ENCODE measurements around the gene MIS18A.

The MIS18A gene

GRCh38 chr21:32249511-32250280 is 29.2 kb downstream of the MIS18A start:
- no peak for DNase-seq

- DNase-seq: no peak
Measured at GRCh38 chr21:32248571-32249461, 30.0 kb downstream of the MIS18A start.

DNA sequence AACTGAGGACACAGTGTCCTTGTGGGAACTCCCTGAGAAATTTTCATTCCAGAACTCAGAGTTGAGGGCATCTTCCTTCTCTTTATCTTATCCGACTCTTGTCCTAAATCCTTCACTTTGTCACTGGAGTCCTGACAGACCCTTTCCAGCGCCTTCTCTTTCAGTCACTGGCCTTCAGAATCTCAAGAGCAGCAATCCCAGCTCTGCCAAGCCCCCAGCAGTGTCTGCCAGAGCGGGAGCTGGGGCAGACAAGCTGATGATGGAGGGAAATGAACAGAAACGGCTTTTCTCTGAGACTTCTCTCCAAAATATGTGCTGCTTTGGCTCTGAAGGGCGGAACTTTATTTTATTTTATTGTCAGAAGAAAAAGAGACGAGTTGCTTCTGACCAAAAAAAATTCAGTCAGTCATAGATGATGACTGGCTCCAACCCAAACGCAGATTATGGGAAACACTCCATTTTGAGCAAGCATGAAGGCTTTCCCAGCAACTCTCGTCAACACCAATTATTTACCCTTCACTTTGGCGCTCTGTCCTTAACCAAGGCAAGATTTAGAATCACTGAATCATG is 32.2 kb downstream of the MIS18A start:
- no peak for DNase-seq

DNA sequence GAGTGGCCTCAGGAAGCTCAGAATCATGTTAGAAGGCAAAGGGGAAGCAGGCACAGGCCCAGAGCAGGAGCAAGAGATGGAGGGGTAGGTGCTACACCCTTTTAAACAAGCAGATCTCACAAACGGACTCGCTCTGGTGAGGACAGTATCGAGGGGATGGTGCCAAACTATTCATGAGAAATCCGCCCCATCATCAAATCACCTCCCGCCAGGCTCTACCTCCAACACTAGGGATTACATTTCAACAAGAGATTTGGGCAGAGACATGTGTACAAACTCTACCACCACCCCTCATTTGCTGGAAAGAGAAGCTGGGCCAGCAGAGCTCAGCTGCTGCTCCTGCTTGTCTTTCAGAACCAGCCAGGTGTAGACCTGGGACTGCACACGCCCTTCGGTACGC is 32.9 kb downstream of the MIS18A start:
- DNase-seq: no peak

DNA sequence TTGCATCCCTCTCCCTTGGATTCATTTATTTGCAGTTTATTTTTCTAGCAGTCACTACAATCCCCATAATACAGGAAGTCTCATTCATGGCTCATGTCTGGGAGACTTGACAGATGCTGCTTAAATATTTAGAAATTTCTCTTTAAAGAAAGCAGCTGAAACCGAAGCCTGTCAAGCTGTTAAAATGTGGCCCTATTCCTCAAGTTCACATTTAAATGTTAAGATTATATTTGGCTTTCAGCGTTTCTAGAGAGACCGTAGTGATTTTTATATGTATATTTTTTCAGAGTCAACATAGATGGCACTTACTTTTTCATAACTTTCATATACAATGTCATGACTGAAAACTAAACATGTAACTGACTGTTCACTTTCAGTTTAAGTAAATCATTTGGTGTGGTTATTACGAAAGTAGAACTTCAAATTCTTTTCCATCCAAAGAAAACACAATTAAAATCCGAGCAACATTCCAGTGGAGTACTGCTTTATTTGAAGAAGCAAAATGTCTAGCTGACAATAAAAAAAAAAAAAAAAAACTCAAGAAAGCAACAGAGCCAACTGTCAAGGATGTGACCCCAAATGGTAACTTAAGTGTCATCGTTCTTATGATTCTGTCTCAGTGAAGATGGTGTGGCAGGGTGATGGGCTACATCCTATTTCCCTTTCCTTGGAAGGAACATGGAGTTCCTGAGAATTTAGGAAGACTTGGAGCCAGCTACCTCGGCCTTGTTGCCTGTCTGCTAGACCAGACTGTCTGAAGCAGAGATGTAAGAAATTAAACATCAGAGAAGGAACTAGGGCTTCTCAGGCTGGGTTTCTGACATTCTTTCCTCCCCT is 37.8 kb downstream of the MIS18A start:
- DNase-seq: no peak

- DNase-seq: no peak
Measured at GRCh38 chr21:32239551-32239950, 39.3 kb downstream of the MIS18A start.

DNA sequence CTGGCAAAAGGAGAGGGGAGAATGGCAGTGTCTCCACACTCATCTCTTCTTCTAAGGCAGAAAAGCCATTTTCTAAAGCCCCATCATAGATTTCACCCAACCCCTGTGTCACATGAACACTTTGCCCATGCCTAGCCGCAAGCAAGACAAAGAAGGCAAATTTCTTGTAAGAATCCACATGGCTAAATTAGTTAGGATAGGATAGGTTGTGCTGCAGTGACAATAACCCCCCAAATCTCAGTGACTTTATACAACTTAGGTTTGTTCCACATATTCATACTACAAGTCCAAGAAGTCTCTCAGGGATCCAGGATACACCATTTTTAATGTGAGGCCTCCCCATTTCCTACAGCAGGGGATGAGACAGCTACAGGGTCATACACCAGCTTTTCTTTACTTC is 40.8 kb downstream of the MIS18A start:
- DNase-seq: no peak

- no peak for DNase-seq
Measured at GRCh38 chr21:32237021-32237420, 41.8 kb downstream of the MIS18A start.

- DNase-seq: no peak
Measured at GRCh38 chr21:32233722-32234301, 45.0 kb downstream of the MIS18A start.

DNA sequence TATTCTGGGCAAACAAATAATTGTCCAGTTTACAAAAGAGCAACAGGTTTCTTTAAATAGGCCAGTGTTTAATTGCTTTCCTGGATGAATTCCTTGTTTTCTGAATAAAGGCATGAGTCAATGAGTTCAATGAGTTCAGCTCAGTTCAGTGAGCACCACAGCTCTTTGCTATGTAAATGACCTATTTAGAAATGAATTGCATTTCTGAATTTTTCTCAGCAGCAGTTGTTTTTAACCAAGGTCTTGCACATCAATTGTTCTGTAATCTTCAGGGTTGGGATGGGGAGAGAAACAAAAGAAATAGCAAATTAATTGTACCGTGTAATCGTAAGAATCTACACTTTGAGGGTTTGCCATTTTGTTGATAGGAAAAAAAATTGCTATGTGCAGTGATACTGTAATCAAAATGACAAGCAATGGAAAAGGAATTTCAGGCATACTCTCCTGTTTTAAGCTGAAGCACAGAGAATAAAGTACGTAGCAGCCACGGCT is 45.7 kb downstream of the MIS18A start:
- DNase-seq: no peak

GRCh38 chr21:32226444-32226843 is 52.4 kb downstream of the MIS18A start:
- no peak for DNase-seq

All from hematopoietic multipotent progenitor cell treated with erythropoietin and hydrocortisone succinate and interleukin-3 and kit ligand, for 4 days (in vitro differentiated cells).